WI38 (cell line): ENCODE measurements around the gene DARS1.

Source experiments
- H3K4me3 ChIP-seq: 2 replicates; pipeline ENCODE4 v1.5.1; 2011; ENCODE audit warnings: low read depth, mild to moderate bottlenecking, control low read depth, low read length
- TF ChIP-seq, protein P1 (sequence below): IDR thresholded peaks from 2 replicates; pipeline ENCODE4 v1.5.1; 2012; ENCODE audit warnings: low read depth, mild to moderate bottlenecking, control low read depth, low read length

Gene DARS1

DNA sequence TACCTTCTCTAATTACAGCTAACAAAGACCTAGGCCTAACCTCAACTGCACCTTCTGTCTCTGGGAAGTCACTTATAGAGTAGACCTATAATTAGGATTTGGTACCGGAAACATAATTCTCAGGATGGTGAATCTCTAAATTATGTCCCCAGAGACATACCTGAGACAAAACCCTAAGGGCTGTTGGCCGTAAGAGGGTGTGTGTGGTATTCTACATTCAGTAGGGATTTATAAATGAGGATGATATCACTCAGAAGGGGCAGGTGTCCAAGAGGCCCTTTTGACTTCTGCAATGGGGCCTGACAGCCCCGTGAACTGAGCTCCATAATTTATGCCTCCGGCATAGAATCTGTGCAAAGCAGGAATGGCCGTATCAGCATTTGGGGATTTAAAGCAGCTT lies 13.5 kb upstream of the DARS1 start:
- TF ChIP-seq, protein P1, sequence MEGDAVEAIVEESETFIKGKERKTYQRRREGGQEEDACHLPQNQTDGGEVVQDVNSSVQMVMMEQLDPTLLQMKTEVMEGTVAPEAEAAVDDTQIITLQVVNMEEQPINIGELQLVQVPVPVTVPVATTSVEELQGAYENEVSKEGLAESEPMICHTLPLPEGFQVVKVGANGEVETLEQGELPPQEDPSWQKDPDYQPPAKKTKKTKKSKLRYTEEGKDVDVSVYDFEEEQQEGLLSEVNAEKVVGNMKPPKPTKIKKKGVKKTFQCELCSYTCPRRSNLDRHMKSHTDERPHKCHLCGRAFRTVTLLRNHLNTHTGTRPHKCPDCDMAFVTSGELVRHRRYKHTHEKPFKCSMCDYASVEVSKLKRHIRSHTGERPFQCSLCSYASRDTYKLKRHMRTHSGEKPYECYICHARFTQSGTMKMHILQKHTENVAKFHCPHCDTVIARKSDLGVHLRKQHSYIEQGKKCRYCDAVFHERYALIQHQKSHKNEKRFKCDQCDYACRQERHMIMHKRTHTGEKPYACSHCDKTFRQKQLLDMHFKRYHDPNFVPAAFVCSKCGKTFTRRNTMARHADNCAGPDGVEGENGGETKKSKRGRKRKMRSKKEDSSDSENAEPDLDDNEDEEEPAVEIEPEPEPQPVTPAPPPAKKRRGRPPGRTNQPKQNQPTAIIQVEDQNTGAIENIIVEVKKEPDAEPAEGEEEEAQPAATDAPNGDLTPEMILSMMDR, result no peak
- H3K4me3 ChIP-seq, result no peak overlapping the region

DNA sequence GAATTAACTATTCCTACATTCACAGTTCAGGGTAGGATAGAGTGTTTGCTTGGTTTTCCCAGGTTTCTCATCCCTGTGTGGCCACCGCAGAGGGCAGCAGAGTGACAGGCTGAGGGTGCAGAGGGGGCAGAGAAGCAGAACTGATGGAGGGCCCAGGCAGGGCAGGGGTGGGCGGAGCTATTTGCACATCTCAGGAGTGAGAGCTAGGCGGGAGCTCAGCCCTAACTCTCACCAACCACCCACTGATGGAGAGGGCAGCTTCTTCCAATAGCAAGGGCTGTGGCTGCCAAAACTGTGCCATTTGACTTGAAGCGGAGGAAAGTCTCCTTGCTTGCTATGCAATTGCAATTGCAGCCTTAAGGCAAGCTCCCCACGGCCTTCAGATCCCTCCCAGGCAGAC lies 12.0 kb upstream of the DARS1 start:
- no peak overlapping the region for H3K4me3 ChIP-seq
- TF ChIP-seq, protein P1, result no peak

DNA sequence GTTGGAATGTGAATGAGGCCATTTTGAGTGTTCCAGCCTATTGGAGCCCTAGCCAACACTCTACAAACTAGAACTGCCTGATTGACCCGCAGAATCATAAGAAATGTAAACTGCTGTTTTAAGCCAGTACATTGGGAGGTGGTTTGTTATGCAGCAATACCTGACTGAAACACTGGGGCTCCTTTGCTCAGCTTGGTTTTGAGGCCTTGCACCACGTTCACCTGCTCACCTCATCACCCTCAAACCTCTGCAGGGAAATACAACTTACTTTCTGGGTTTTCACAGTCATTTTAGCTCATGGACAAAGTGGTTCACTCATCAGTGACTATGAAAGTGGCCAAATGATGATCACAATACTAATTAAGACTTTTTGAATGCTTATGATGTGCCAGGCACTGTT lies 10.9 kb upstream of the DARS1 start:
- no peak overlapping the region for H3K4me3 ChIP-seq
- TF ChIP-seq, protein P1, result no peak

DNA sequence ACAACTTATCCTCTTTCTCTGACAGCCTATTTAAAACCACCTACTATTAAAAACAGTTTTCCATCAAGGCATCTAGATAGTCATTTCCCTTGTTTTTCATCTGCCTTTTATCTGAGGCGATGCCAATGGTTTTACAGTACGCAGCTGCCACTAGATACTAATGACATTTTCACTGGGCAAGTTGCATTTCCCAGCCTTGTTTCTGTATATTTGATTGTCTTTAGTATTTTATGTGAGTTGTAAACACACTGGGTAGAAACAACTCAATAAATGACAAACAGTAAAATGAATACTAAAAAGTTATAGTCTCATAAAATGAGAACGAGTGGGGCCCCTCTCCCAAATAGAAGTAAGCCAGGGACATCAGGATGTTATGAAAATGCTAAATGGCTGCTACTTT lies 8.9 kb upstream of the DARS1 start:
- H3K4me3 ChIP-seq, result no peak overlapping the region
- TF ChIP-seq, protein P1, result no peak

DNA sequence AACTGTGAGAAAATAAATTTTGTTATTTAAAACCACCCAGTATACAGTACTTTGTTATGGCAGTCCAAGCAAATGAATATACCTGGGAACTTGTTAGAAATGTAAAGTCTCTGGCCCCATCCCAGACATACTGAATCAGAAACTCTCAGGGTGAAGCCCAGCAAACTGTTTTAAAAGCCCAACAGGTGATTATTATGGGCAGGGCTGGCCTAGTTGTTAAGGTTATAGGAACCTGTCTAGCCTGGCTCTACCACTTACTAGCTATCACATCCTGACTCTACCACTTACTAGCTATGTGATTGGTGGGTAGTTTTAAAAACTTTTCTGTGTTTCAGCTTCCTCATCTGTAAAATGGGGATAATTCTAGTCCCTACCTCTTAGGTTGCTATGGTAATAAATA lies 8.0 kb upstream of the DARS1 start:
- TF ChIP-seq, protein P1, result no peak
- no peak overlapping the region for H3K4me3 ChIP-seq

DNA sequence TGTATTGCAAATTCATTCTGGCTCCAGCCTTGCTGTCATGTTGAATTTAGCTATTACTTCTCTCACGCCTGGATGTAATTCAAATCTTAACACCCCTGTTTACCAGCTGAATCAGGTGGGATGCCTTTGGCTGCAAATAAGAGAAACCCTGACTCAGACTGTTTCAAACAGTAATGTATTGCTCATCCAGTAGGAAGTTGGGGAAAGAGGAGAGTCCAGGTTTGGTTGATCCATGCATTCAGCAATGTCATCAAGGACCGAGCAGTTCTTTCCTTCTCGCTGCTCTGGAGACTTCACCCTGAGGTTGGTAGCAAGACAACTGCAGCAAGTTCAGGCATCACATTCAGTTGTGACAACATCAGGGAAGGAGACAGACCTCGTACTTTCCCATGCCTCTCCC lies 6.4 kb upstream of the DARS1 start:
- no peak overlapping the region for H3K4me3 ChIP-seq
- TF ChIP-seq, protein P1, result no peak

DNA sequence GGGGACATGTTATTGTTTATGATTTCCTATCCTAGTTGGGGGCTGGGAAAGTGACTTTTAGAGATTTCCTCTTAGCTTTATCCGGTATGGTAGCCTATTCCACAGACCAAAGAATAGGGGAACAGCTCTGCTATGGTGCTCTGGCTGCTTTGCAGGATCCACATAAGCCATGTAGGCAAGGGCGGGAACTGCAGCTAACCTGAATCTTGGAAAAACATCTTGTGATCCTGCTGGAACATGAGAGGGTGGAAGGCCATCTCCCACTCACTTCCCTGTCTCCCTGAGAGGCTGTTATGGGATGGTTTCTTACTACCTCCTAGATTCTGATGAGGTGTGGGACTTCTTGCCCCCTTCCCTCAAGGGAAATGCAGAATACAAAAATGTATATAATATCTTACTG lies 2.0 kb upstream of the DARS1 start:
- TF ChIP-seq, protein P1, result no peak
- no peak overlapping the region for H3K4me3 ChIP-seq
